Esophagus muscularis mucosa (tissue), 3 donors: ENCODE measurements around the gene RPL12.

Source experiments
- CTCF ChIP-seq, 3 experiments: fragments of 200-600 bp in 2 of 3; fragments of 450-650 bp in 1 of 3; sonication (generic) in 2 of 3; IDR thresholded peaks; one replicate each; pipeline ENCODE4 v1.5.1; 2017 to 2019; ENCODE audit warnings: antibody characterized with exemption in 3 of 3, mild to moderate bottlenecking in 2 of 3, moderate library complexity in 1 of 3
- POLR2A ChIP-seq: fragments of 450-650 bp; IDR thresholded peaks from one replicate; pipeline ENCODE4 v1.6.1; 2017; ENCODE audit warnings: antibody characterized with exemption, moderate library complexity, mild to moderate bottlenecking, low read depth
- POLR2AphosphoS5 ChIP-seq, 2 donors: sonication (generic); formaldehyde crosslinking; IDR thresholded peaks; one replicate each; pipeline ENCODE4 v1.6.1; 2017; ENCODE audit warnings: antibody characterized with exemption in 2 of 2

DNA sequence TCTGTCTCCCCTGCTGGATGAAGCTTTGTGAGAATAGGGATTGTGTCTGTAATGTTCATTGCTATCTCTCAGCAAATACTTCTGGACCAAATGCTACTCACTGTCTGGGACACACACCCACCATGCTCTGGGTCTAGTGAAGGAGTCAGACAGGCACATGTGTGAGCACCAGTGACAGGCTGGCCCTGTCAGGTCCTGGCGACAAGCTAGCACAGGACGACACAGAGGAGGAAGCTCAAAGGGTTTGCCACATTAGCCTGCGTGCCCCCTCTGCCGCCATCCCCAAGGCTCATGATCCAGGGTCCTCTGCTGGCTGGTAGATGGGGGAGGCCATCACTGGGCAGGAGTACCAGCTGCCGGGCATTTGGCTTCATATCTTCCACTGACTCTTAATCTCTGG is 23.4 kb upstream of the RPL12 start:
- TF ChIP-seq CTCF (IDR thresholded peaks at IDR 0.05) (no peak), POLR2A (no peak), POLR2AphosphoS5 (IDR thresholded peaks at IDR 0.05) (no peak)
